ENCODE measurements around the gene ACOX1.

ACOX1 gene

GRCh38 chr17:75894049-75894733, 84.8 kb downstream of the ACOX1 start:
- Mint-ChIP-seq H3K27me3 (ENCODE audit: low read depth, poor library complexity) (peaks cover 9% of the 10 kb centered on the region), H3K36me3 (ENCODE audit: low read depth) (peaks cover 19% of the 10 kb centered on the region), H3K9me3 (no peaks in the 10 kb centered on the region), H3K4me3 (peak overlapping the region; percentile 42), H3K27ac (peak overlapping the region; percentile 72), H3K4me1 (peaks cover 31% of the 10 kb centered on the region)
- DNase-seq: no peak
- TF ChIP-seq CTCF (IDR thresholded peaks at IDR 0.05): no peak

- TF ChIP-seq CTCF (IDR thresholded peaks at IDR 0.05): no peak
- no peaks in the 10 kb centered on the region for H3K9me3 Mint-ChIP-seq
- peaks cover 12% of the 10 kb centered on the region for H3K36me3 Mint-ChIP-seq (ENCODE audit: low read depth)
- H3K27me3 Mint-ChIP-seq (ENCODE audit: low read depth, poor library complexity): peaks cover 9% of the 10 kb centered on the region
- H3K4me1 Mint-ChIP-seq: peaks cover 31% of the 10 kb centered on the region
- H3K27ac Mint-ChIP-seq: peak overlapping the region; percentile 72
- DNase-seq: no peak
- peak overlapping the region; percentile 42 for H3K4me3 Mint-ChIP-seq
Measured at GRCh38 chr17:75893305-75894048, 85.5 kb downstream of the ACOX1 start.

DNA sequence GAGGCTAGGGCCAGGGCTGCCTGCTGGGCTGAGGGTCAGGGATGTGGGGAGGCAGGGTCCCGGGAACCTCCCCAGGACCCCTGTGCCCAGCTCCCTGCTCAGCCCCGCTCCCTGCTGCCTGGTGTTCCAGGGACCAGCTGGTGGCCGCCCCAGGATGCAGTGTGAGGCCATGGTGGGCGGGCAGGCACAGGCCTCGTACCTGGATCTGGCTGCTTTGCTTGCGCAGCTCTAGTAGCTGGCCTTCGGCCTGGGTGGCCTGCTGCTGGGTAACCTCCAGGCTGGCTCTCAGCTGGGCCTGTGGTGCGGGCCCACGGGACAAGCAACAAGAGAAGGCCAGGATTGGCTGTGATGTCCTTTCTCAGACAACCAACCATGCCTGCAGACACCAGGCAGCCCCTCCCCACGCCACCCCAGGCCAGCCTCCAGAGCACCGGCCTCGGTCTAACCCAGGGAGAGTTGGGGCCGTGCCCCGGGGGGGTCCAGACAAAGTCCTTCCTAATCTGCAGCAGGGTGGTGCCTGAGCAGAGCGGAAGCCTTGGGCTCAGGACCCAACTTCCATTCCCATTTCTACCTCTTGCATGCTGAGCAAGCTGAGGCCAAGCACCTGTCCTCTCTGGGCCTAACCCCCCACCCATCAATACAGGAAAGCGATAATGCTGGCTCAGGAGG, 86.3 kb downstream of the ACOX1 start:
- no peak for DNase-seq
- H3K36me3 Mint-ChIP-seq (ENCODE audit: low read depth): peaks cover 12% of the 10 kb centered on the region
- peaks cover 9% of the 10 kb centered on the region for H3K27me3 Mint-ChIP-seq (ENCODE audit: low read depth, poor library complexity)
- peaks cover 28% of the 10 kb centered on the region for H3K4me1 Mint-ChIP-seq
- H3K4me3 Mint-ChIP-seq: no peak overlapping the region
- H3K27ac Mint-ChIP-seq: no peak overlapping the region
- no peaks in the 10 kb centered on the region for H3K9me3 Mint-ChIP-seq
- no peak for TF ChIP-seq CTCF (IDR thresholded peaks at IDR 0.05)

DNA sequence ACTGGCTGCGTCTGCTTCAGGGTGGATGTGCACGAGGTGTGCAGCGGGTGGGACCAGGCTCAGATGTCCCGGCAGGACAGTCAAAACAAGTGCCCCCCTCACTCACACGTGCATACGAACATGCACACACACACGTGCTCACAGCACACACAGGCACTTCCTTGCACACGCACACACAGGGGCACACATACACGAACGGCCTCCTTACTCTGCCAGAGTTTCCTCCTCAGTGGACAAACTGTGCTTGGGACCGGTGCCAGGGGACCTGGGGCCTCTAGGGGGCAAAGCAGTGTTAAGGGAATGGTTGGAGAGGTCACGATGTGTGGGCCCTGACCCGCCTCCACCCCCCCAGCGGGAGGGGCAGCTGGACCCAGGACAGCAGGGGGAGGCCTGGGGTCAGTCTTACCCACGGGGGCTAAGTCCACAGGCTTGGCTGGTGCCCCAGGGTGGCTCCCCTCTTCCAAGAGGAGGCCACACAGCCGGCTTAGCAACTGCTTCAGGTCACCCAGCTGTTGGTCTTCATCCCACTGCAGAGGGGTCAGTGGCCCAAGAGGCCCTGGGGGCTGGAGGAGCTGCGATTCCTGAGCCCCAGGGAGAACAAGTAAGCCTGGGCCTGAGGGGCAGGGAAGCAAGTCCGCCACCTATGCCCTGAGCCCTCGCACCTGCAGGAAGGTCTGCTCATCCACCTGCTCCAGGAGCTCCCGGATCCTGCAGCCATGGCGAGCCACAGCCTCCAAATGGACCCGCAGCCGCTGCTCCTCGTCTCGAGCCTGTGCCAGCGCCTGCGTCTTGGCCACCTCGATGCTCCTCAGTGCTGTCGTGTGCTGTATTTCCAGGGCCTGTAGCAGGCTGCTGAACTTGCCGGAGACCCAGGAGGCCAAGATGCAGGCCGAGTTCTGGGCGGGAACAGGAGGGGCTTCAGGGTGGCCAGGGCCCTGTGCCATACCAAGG, 87.1 kb downstream of the ACOX1 start:
- peaks cover 14% of the 10 kb centered on the region for H3K27me3 Mint-ChIP-seq (ENCODE audit: low read depth, poor library complexity)
- no peak for DNase-seq
- H3K9me3 Mint-ChIP-seq: no peaks in the 10 kb centered on the region
- H3K4me3 Mint-ChIP-seq: no peak overlapping the region
- H3K4me1 Mint-ChIP-seq: peaks cover 22% of the 10 kb centered on the region
- no peak overlapping the region for H3K27ac Mint-ChIP-seq
- no peak for TF ChIP-seq CTCF (IDR thresholded peaks at IDR 0.05)
- peaks cover 13% of the 10 kb centered on the region for H3K36me3 Mint-ChIP-seq (ENCODE audit: low read depth)
